PFSK-1 (cell line): ENCODE results near the gene ERGIC1.

ENCODE experiments used
- FOXP2 ChIP-seq: optimal IDR thresholded peaks from 2 replicates; pipeline ENCODE3; 2011; ENCODE audit warnings: borderline replicate concordance, control low read depth, inconsistent platforms; ENCODE audit not compliant: insufficient read depth; ENCODE audit errors: extremely low read length, extremely low read depth
- POLR2AphosphoS5 ChIP-seq: IDR thresholded peaks from 2 replicates; pipeline ENCODE4 v1.6.1; 2012; ENCODE audit warnings: low read depth, mild to moderate bottlenecking, control low read depth, low read length, moderate library complexity
- REST ChIP-seq, 2 experiments: IDR thresholded peaks; 2 replicates each; pipeline versions ENCODE4 v1.6.1 to v1.8.0; 2011 to 2012; ENCODE audit warnings: low read depth in 2 of 2, low read length in 2 of 2, control low read depth in 1 of 2, inconsistent platforms in 1 of 2, mild to moderate bottlenecking in 1 of 2, moderate library complexity in 1 of 2; ENCODE audit not compliant: insufficient read depth in 1 of 2
- SIN3A ChIP-seq: IDR thresholded peaks from 2 replicates; pipeline ENCODE4 v1.6.1; 2012; ENCODE audit warnings: mild to moderate bottlenecking, low read length, moderate library complexity, borderline replicate concordance; ENCODE audit not compliant: insufficient read depth
- TAF1 ChIP-seq: IDR thresholded peaks from 2 replicates; pipeline ENCODE4 v1.6.1; 2012; ENCODE audit warnings: low read length, control low read depth, borderline replicate concordance; ENCODE audit not compliant: insufficient read depth

The ERGIC1 gene

GRCh38 chr5:172904312-172904642, 70.2 kb downstream of the ERGIC1 start:
- TF ChIP-seq SIN3A (no peak), TAF1 (no peak), POLR2AphosphoS5 (no peak), FOXP2 (no peak), REST (IDR thresholded peaks at IDR 0.05; ENCODE audit: insufficient read depth in 1 of 2, low read depth in 2 of 2, low read length in 2 of 2) (no peak)

GRCh38 chr5:172904643-172905345, 70.7 kb downstream of the ERGIC1 start:
- TF ChIP-seq POLR2AphosphoS5, result no peak
- no peak for TF ChIP-seq SIN3A
- TF ChIP-seq FOXP2, result no peak
- TF ChIP-seq REST (IDR thresholded peaks at IDR 0.05; ENCODE audit: insufficient read depth in 1 of 2, low read depth in 2 of 2, low read length in 2 of 2), result no peak
- TF ChIP-seq TAF1, result no peak

- TF ChIP-seq POLR2AphosphoS5 (no peak), FOXP2 (no peak)
These were observed 71.5 kb downstream of the ERGIC1 start for GRCh38 chr5:172905346-172906140.

GRCh38 chr5:172906436-172906835, 72.4 kb downstream of the ERGIC1 start:
- TF ChIP-seq SIN3A (no peak), REST (IDR thresholded peaks at IDR 0.05; ENCODE audit: insufficient read depth in 1 of 2, low read depth in 2 of 2, low read length in 2 of 2) (no peak), TAF1 (no peak), FOXP2 (no peak), POLR2AphosphoS5 (no peak)

GRCh38 chr5:172906888-172907287, 72.8 kb downstream of the ERGIC1 start:
- TF ChIP-seq POLR2AphosphoS5 (no peak), SIN3A (no peak), REST (IDR thresholded peaks at IDR 0.05; ENCODE audit: insufficient read depth in 1 of 2, low read depth in 2 of 2, low read length in 2 of 2) (no peak), TAF1 (no peak), FOXP2 (no peak)
